Measurements from ENCODE around the gene ATP1A3.

ATP1A3 gene

DNA sequence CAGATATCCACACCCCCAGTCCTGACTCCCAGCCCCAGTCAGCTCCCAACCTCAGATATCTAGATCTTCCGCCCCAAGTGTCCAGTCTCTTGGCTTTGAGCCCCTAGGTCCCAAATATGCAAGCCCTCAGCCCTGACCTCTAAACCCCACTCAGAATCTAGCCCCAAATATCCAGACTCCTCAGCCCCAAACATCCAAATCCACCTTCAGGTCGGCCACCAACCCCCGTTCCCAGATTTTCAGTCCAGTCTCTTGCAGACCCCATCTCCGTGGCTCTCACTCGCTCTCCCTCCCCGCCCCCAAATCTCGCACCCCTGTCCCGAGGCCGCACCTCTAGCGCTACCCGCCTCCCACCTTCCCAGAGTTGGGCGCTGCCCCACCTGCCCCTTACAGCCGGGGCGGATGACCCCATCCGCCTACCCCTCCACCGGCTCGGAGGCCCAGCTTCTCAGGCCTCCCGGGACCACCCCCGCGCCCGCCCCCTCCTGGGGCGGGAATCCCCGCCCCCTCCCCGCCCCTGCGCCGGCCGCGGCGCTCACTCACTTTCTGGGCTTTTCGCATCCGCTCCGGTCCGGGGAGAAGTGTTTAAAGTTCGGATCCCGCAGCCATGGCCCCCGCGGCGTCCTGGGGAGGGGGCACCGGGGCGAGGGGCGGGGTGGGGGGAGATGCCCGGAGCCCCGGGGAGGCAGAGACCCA is 66.4 kb downstream of the ATP1A3 start:
- peak; percentile 29 for DNase-seq

- DNase-seq, result no peak
These were observed 67.1 kb downstream of the ATP1A3 start for GRCh38 chr19:41926763-41927496.

- DNase-seq, result no peak
These were observed 67.8 kb downstream of the ATP1A3 start for GRCh38 chr19:41926028-41926762.

DNA sequence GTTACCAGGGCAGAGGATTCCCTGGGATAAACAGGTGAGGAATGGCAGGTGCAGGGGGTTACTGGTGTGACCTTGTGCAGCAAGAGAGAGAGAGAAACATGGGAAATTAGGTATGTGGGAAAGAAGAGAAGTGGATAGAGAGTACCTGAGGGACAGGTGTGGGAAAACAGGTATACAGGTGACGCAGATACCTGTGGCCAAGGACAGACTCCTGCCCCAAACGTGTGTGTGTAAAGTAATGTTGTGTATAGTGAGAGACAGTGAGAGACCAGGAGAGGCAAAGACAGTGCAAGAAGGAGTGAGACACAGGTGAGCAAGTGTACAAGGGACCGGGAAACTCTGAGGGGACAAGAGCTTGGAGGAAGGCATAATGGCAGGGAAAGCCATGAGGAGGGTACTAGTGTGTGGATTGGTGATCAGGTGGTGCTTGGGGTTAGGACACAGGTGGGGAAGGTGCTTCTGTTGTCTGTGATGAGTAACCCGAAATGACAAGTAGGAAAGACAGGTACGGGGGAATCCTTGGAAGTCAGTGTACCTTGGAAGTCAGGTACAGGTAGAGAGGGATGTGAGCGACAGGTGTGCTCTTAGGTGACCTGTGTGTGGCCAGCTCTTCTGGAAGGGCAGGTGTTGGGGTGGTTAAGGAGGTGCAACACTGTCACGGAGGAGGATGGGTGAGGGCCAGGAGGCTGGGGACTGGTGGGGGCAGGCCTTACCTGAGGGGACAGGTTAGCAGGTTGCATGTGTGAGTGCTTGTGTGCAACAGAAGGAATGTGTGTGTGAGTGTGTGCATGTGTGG is 68.6 kb downstream of the ATP1A3 start:
- DNase-seq, result no peak

GRCh38 chr19:41924151-41925145 is 69.6 kb downstream of the ATP1A3 start:
- DNase-seq, result no peak

GRCh38 chr19:41923045-41923788 is 70.8 kb downstream of the ATP1A3 start:
- no peak for DNase-seq

DNA sequence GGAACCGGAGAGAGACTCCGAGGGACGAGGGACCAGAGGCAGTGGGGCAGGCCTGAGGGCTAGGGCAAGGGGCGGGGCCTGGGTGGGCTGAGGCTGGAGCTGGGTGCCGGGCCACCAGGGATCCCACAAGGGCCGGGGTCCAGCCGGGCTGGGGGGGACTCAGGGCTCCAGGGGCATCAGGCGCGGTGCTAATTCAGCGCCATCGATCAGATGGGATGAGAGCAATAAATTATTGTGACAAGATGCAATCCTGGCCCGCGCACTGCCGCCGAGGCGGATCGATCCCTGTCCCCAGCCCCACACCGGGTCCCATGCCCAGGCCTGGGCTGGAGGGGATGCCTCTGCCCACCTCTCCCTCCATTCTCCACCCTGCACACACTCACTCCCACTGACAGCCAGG is 71.4 kb downstream of the ATP1A3 start:
- DNase-seq, result no peak

- DNase-seq, result no peak
These were observed 72.2 kb downstream of the ATP1A3 start for GRCh38 chr19:41921577-41922576.

- no peak for DNase-seq
These were observed 73.0 kb downstream of the ATP1A3 start for GRCh38 chr19:41920882-41921576.

- no peak for DNase-seq
These were observed 73.9 kb downstream of the ATP1A3 start for GRCh38 chr19:41919948-41920712.

DNA sequence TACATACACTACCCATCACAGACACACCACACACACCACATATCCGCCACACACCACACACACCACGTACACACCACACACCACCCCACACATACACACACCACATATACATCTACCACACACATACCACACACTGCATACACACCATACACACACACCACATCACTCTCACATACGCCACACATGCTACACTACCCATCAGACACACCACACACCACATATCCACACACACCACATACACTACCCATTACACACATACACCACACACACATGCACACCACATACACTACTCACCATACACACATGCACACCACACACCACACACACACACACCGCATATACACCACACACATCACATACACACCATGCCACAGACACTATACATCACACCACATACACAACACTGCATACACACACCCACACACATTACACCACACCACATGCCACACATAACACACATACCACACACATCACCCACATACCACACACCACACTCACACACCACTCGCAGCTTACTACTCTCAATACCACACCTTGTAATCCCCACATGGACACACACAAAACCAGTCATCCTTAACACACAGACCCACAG is 75.3 kb downstream of the ATP1A3 start:
- DNase-seq, result no peak

- DNase-seq, result no peak
These were observed 75.9 kb downstream of the ATP1A3 start for GRCh38 chr19:41918095-41918494.

DNA sequence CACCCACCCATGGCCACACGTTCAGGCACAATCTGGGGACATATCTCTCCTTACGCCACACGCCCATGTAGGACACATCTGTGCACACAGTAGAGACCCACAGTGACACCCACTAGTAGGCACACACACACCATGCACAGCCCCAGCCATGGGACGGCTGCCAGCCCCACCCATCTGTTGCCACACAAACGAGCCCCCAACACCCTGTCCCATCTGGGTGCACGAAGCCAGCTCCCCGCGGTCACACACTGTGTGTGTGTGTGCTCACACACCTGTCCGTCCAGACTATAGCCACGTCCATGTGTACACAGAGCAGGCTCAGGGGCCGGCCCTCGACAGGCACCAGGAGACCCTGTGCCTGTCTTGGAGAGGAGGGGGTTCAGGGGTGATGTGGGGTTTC is 76.4 kb downstream of the ATP1A3 start:
- DNase-seq, result no peak

All from effector CD4-positive, alpha-beta T cell (primary cell).